Esophagus squamous epithelium (tissue), 4 donors: ENCODE results near the gene CAP1.

ENCODE experiments used
- CTCF ChIP-seq, 6 experiments: fragments of 450-650 bp in 4 of 6; fragments of 200-600 bp in 2 of 6; sonication (generic) in 2 of 6; IDR thresholded peaks; one replicate each; pipeline ENCODE4 v1.5.1; 2016 to 2019; ENCODE audit warnings: antibody characterized with exemption in 6 of 6, mild to moderate bottlenecking in 4 of 6, moderate library complexity in 4 of 6
- POLR2A ChIP-seq, 4 donors: fragments of 450-650 bp; IDR thresholded peaks; one replicate each; pipeline ENCODE4 v1.6.1; 2017; ENCODE audit warnings: antibody characterized with exemption in 4 of 4, mild to moderate bottlenecking in 4 of 4, moderate library complexity in 3 of 4

DNA sequence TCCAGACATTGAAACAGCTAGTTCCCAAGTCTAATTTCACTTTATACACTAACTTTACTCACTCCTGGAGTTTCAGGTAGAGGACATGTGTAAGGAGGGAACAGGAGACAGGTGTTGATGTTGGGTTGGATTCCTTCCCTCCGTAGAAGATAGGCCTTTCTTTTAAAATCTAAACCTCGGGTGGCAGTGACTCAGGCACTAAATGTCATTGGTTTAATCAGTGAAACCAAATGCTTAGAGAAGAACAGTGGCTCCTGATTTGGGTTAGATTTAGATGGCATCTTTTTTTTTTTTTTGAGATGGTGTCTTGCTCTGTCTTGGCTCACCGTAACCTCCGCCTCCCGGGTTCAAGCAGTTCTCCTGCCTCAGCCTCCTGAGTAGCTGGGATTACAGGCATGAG is 7.2 kb downstream of the CAP1 start:
- no peak for TF ChIP-seq CTCF (IDR thresholded peaks at IDR 0.05)
- no peak for TF ChIP-seq POLR2A (IDR thresholded peaks at IDR 0.05)
